Measurements from ENCODE around the gene EFNA4. TPM values are rescaled to one million over a fixed set of nuclear protein-coding genes. Genes with fewer than 3 reads are reported as not detected.

The EFNA4 gene
- total and polyA plus RNA-seq, 2 of the 8 experiments (the other 6 are each of a cell fraction or from before 2014, with no cell fraction given), result 21.9 to 23.9 TPM

DNA sequence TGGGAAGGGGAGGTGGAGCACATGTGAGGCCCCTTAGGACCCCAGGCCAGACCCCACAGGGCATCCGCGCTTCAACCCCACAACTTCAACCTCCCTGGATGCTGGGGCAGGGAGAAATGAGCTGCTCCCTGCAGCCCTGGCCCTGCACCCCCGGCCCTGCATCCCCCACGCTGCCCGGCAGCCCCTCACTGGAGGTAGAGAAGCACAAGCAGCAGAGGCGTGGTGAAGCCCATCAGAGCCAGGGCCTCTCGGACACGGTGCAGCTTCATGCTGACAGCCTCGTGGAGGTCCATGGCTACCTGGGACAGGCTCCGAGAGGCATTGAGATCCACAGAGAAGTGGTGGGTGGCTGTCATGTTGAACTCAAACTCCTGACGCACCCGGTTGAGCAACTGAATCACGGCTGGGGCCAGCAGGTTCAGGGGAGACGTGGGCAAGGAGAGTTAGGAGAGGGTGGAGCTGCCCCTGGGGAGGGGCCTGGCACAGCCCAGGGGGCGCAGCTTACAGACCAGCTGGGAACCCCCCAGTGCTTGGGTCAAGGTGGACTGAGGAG, 33.2 kb upstream of the EFNA4 start:
- H3K18ac ChIP-seq (ENCODE audit: extremely low read depth, low read length), result no peak overlapping the region
- no peak overlapping the region for H3K4ac ChIP-seq (replicated peaks; ENCODE audit: insufficient read length, low read depth, low read length)
- no peak overlapping the region for H3K14ac ChIP-seq (ENCODE audit: insufficient read length)
- no peaks in the 10 kb centered on the region for H4K20me1 ChIP-seq (replicated peaks in 1 of 2; ENCODE audit: control insufficient read depth in 1 of 2, insufficient read depth in 2 of 2, low read length in 2 of 2)
- H3K23ac ChIP-seq (ENCODE audit: insufficient read length), result no peak overlapping the region
- WGBS, 2 experiments (ENCODE audit: extremely low coverage in 1 of 2, insufficient coverage in 1 of 2, insufficient read length in 1 of 2, insufficient replicate concordance in 2 of 2, low coverage in 1 of 2, low lambda C conversion rate in 2 of 2, missing lambda C conversion rate in 1 of 2), result 89% methylated on average over 14 of the region's 15 CpGs; no CpG with 5 or more reads in 1 of the 2 experiments
- no peak overlapping the region for H2BK5ac ChIP-seq (ENCODE audit: low read depth, low read length)
- H2AFZ ChIP-seq (ENCODE audit: low read length), result no peak overlapping the region
- peaks cover 0 to 5% (median 0%) of the 10 kb centered on the region in 4 experiments; a peak in 2 of 7 replicates for H3K4me1 ChIP-seq (replicated peaks in 1 of 4; ENCODE audit: control insufficient read depth in 3 of 4, insufficient read depth in 4 of 4, low read length in 3 of 4)
- H3K27ac ChIP-seq (ENCODE audit: low read depth, low read length), result no peak overlapping the region
- DNase-seq (ENCODE audit: low read depth in 1 of 2, low spot score in 2 of 2) (no peak), FAIRE-seq (no peak)
- no peak overlapping the region for H4K91ac ChIP-seq (replicated peaks; ENCODE audit: insufficient read length, low read length)
- no peak overlapping the region for H4K5ac ChIP-seq (ENCODE audit: insufficient read length, low read depth, low read length)
- no peaks in the 10 kb centered on the region for H3K36me3 ChIP-seq (ENCODE audit: control insufficient read depth in 2 of 4, insufficient read depth in 4 of 4, low read length in 3 of 4)
- H3K56ac ChIP-seq (replicated peaks; ENCODE audit: insufficient read length, low read depth, low read length), result no peak overlapping the region
- no peaks in the 10 kb centered on the region for H3K79me2 ChIP-seq (ENCODE audit: control insufficient read depth in 1 of 2, insufficient read depth in 2 of 2, low read length in 2 of 2)
- no peaks in the 10 kb centered on the region for H3K79me1 ChIP-seq (ENCODE audit: low read depth, low read length)
- no peak overlapping the region for H2BK15ac ChIP-seq (ENCODE audit: low read length)
- H3K23me2 ChIP-seq (ENCODE audit: low read depth, low read length), result no peaks in the 10 kb centered on the region
- no peak overlapping the region for H2BK20ac ChIP-seq (ENCODE audit: low read length)
- no peak overlapping the region for H3K4me2 ChIP-seq (ENCODE audit: insufficient read depth in 1 of 2, low read depth in 2 of 2, low read length in 2 of 2)
- no peak overlapping the region for H2BK12ac ChIP-seq (ENCODE audit: low read depth, low read length)
- peaks cover 0 to 3% (median 1%) of the 10 kb centered on the region in 4 experiments; a peak in 1 of 7 replicates for H3K27me3 ChIP-seq (replicated peaks in 1 of 4; ENCODE audit: control insufficient read depth in 3 of 4, extremely low read depth in 1 of 4, insufficient read depth in 3 of 4, low read length in 3 of 4)
- ChIA-PET CTCF (ENCODE audit: partially characterized antibody) (interaction anchor here (0.6 to 9.5 kb wide), 7 partner anchors 10 to 1671 kb away, joined by 3 to 76 read pairs (median 16); no protein-coding TSS in a partner anchor), POLR2A (ENCODE audit: partially characterized antibody) (interaction anchor here (0.6 to 2.0 kb wide), 5 partner anchors 11 to 692 kb away, joined by 3 to 5 read pairs (median 3); no protein-coding TSS in a partner anchor)
- no peak overlapping the region for H2BK120ac ChIP-seq (replicated peaks; ENCODE audit: low read depth, low read length)
- H3K9me3 ChIP-seq (ENCODE audit: insufficient read depth in 2 of 2, low read depth in 1 of 2, low read length in 1 of 2), result no peaks in the 10 kb centered on the region
- no peak overlapping the region for H3K4me3 ChIP-seq (ENCODE audit: extremely low read depth in 1 of 4, insufficient read depth in 2 of 4, low read depth in 3 of 4, low read length in 4 of 4)
- H4K8ac ChIP-seq (ENCODE audit: extremely low read depth, insufficient read depth, low read length), result no peak overlapping the region
- no peak overlapping the region; a peak in 2 of 7 replicates for H3K9ac ChIP-seq (replicated peaks in 1 of 4; ENCODE audit: extremely low read depth in 1 of 4, low read depth in 3 of 4, low read length in 3 of 4)
- H2AK5ac ChIP-seq (ENCODE audit: low read depth, low read length), result no peak overlapping the region
- no peak for TF ChIP-seq BRCA1 (IDR thresholded peaks at IDR 0.05; ENCODE audit: low read depth, low read length)
- no peak for TF ChIP-seq CBX8 (IDR thresholded peaks at IDR 0.05; ENCODE audit: borderline replicate concordance, low read depth, low read length)
- no peak for TF ChIP-seq EZH2 (IDR thresholded peaks at IDR 0.05; ENCODE audit: low read depth, low read length, severe bottlenecking)
- TF ChIP-seq RFX5 (IDR thresholded peaks at IDR 0.05; ENCODE audit: borderline replicate concordance, low read depth, low read length), result no peak
- TF ChIP-seq JUN (IDR thresholded peaks at IDR 0.05; ENCODE audit: low read depth, low read length), result no peak
- TF ChIP-seq HDAC2 (IDR thresholded peaks at IDR 0.05; ENCODE audit: borderline replicate concordance in 1 of 2, low read depth in 2 of 2, low read length in 2 of 2), result no peak
- TF ChIP-seq EP300 (IDR thresholded peaks at IDR 0.05; ENCODE audit: borderline replicate concordance in 1 of 2, low read depth in 2 of 2, low read length in 2 of 2), result no peak
- TF ChIP-seq TCF12 (IDR thresholded peaks at IDR 0.05; ENCODE audit: low read depth, low read length), result no peak
- no peak for TF ChIP-seq ASH2L (IDR thresholded peaks at IDR 0.05; ENCODE audit: low read length)
- no peak for TF ChIP-seq MAFK (IDR thresholded peaks at IDR 0.05; ENCODE audit: low read depth, low read length)
- no peak for TF ChIP-seq RXRA (IDR thresholded peaks at IDR 0.05; ENCODE audit: insufficient read depth, low read depth, low read length)
- no peak for TF ChIP-seq SIX5 (IDR thresholded peaks at IDR 0.05; ENCODE audit: low read depth, low read length)
- TF ChIP-seq SUZ12 (IDR thresholded peaks at IDR 0.05; ENCODE audit: low read length), result no peak

Measured in H1 (cell line).